Activated CD8-positive, alpha-beta memory T cell treated with anti-CD3 and anti-CD28 coated beads for 48 hours (primary cell): ENCODE data around the gene GIMAP5.

Experiments used
- DNase-seq, 3 experiments: peaks; one replicate each; pipeline ENCODE4 v3.0.0-alpha.2; 2020; ENCODE audit warnings: low read depth in 2 of 3, low spot score in 2 of 3

GIMAP5 gene

GRCh38 chr7:150737265-150738055, at the start of gene GIMAP5:
Gene GIMAP5, plus strand, starts transcription at chr7:150737418. Its CDS starts 3,467 bp downstream, at chr7:150740885.
- no peak for DNase-seq

GRCh38 chr7:150688630-150689029, 48.6 kb upstream of the GIMAP5 start:
- DNase-seq, result no peak

- no peak for DNase-seq
Measured at GRCh38 chr7:150695654-150696053, 41.6 kb upstream of the GIMAP5 start.

- DNase-seq, result no peak
Measured at GRCh38 chr7:150703209-150703608, 34.0 kb upstream of the GIMAP5 start.

GRCh38 chr7:150715293-150715692, 21.9 kb upstream of the GIMAP5 start:
- DNase-seq, result no peak

GRCh38 chr7:150715738-150716137, 21.5 kb upstream of the GIMAP5 start:
- no peak for DNase-seq

GRCh38 chr7:150716368-150716767, 20.9 kb upstream of the GIMAP5 start, which contains the start of gene GIMAP1:
Gene GIMAP1, plus strand, starts transcription at chr7:150716613. Its CDS starts 2,435 bp downstream, at chr7:150719048.
- peak in 2 of 3 experiments; percentile 21 to 37 for DNase-seq

GRCh38 chr7:150716939-150717338, 20.3 kb upstream of the GIMAP5 start:
- no peak for DNase-seq

GRCh38 chr7:150717814-150718420, 19.3 kb upstream of the GIMAP5 start:
- no peak for DNase-seq

- DNase-seq, result no peak
Measured at GRCh38 chr7:150719436-150719835, 17.8 kb upstream of the GIMAP5 start.

- DNase-seq, result no peak
Measured at GRCh38 chr7:150719960-150720891, 17.0 kb upstream of the GIMAP5 start.

- DNase-seq, result no peak
Measured at GRCh38 chr7:150721970-150722373, 15.2 kb upstream of the GIMAP5 start.

GRCh38 chr7:150722431-150722931, 14.7 kb upstream of the GIMAP5 start:
- no peak for DNase-seq

GRCh38 chr7:150723467-150723866, 13.8 kb upstream of the GIMAP5 start:
- no peak for DNase-seq

- DNase-seq, result no peak
Measured at GRCh38 chr7:150727381-150727780, 9.8 kb upstream of the GIMAP5 start.

GRCh38 chr7:150728011-150728410, 9.2 kb upstream of the GIMAP5 start:
- no peak for DNase-seq

- DNase-seq, result no peak
Measured at GRCh38 chr7:150728609-150729008, 8.6 kb upstream of the GIMAP5 start.

- no peak for DNase-seq
Measured at GRCh38 chr7:150731916-150732315, 5.3 kb upstream of the GIMAP5 start.

- DNase-seq, result no peak
Measured at GRCh38 chr7:150732786-150733481, 4.3 kb upstream of the GIMAP5 start.

- no peak for DNase-seq
Measured at GRCh38 chr7:150733482-150734095, 3.6 kb upstream of the GIMAP5 start.
